ENCODE results near the gene SCEL.
"Not testable (repeated sequence)": the region's sequence is repeated elsewhere in the genome, so short reads cannot be mapped to it uniquely, and the experiment has no call there.

Gene SCEL

GRCh38 chr13:77620138-77620537 lies 84.6 kb downstream of the SCEL start:
- no peak for TF ChIP-seq POLR2A (IDR thresholded peaks at IDR 0.05; ENCODE audit: low read depth, low read length)
- FAIRE-seq (no peak), DNase-seq (ENCODE audit: insufficient read length, low spot score) (no peak)

GRCh38 chr13:77623806-77624205 lies 88.3 kb downstream of the SCEL start:
- DNase-seq (ENCODE audit: insufficient read length, low spot score) (no peak), FAIRE-seq (no peak)
- TF ChIP-seq POLR2A (IDR thresholded peaks at IDR 0.05; ENCODE audit: low read depth, low read length), result no peak

GRCh38 chr13:77628170-77628569 lies 92.7 kb downstream of the SCEL start:
- no peak for FAIRE-seq
- TF ChIP-seq POLR2A (IDR thresholded peaks at IDR 0.05; ENCODE audit: low read depth, low read length), result no peak

GRCh38 chr13:77637588-77637987 lies 102.1 kb downstream of the SCEL start:
- no peak for DNase-seq (ENCODE audit: insufficient read length, low spot score)
- no peak for TF ChIP-seq POLR2A (IDR thresholded peaks at IDR 0.05; ENCODE audit: low read depth, low read length)
- FAIRE-seq, result no peak

More at GRCh38 chr13:77628170-77628569, 92.7 kb downstream of the SCEL start:
- DNase-seq (ENCODE audit: insufficient read length, low spot score), result no peak

- TF ChIP-seq POLR2A (IDR thresholded peaks at IDR 0.05; ENCODE audit: low read depth, low read length), result no peak
- FAIRE-seq (no peak), DNase-seq (ENCODE audit: insufficient read length, low spot score) (no peak)
Observed at GRCh38 chr13:77650409-77650808, 114.9 kb downstream of the SCEL start.

- no peak for DNase-seq (ENCODE audit: insufficient read length, low spot score)
- no peak for FAIRE-seq
- no peak for TF ChIP-seq POLR2A (IDR thresholded peaks at IDR 0.05; ENCODE audit: low read depth, low read length)
Observed at GRCh38 chr13:77653301-77653700, 117.8 kb downstream of the SCEL start.

GRCh38 chr13:77660016-77660415 lies 124.5 kb downstream of the SCEL start:
- FAIRE-seq; DNase-seq (ENCODE audit: insufficient read length, low spot score): not testable (repeated sequence)

GRCh38 chr13:77660841-77661250 lies 125.3 kb downstream of the SCEL start:
- FAIRE-seq (no peak), DNase-seq (ENCODE audit: insufficient read length, low spot score) (no peak)
- no peak for TF ChIP-seq POLR2A (IDR thresholded peaks at IDR 0.05; ENCODE audit: low read depth, low read length)

- FAIRE-seq; DNase-seq (ENCODE audit: insufficient read length, low spot score): not testable (repeated sequence)
Observed at GRCh38 chr13:77662301-77662700, 126.8 kb downstream of the SCEL start.

- not testable (repeated sequence) for DNase-seq (ENCODE audit: insufficient read length, low spot score); FAIRE-seq
Observed at GRCh38 chr13:77662831-77663230, 127.3 kb downstream of the SCEL start.

GRCh38 chr13:77674852-77675251 lies 139.3 kb downstream of the SCEL start:
- DNase-seq (ENCODE audit: insufficient read length, low spot score), result no peak
- no peak for FAIRE-seq
- no peak for TF ChIP-seq POLR2A (IDR thresholded peaks at IDR 0.05; ENCODE audit: low read depth, low read length)

- DNase-seq (ENCODE audit: insufficient read length, low spot score), result no peak
- no peak for TF ChIP-seq POLR2A (IDR thresholded peaks at IDR 0.05; ENCODE audit: low read depth, low read length)
Observed at GRCh38 chr13:77678691-77679235, 143.3 kb downstream of the SCEL start.

GRCh38 chr13:77687799-77688198 lies 152.3 kb downstream of the SCEL start:
- DNase-seq (ENCODE audit: insufficient read length, low spot score) (no peak), FAIRE-seq (no peak)

More at GRCh38 chr13:77678691-77679235, 143.3 kb downstream of the SCEL start:
- no peak for FAIRE-seq

GRCh38 chr13:77691871-77692270 lies 156.4 kb downstream of the SCEL start:
- TF ChIP-seq POLR2A (IDR thresholded peaks at IDR 0.05; ENCODE audit: low read depth, low read length), result no peak
- DNase-seq (ENCODE audit: insufficient read length, low spot score) (no peak), FAIRE-seq (no peak)

More at GRCh38 chr13:77687799-77688198, 152.3 kb downstream of the SCEL start:
- TF ChIP-seq POLR2A (IDR thresholded peaks at IDR 0.05; ENCODE audit: low read depth, low read length), result no peak

- no peak for TF ChIP-seq POLR2A (IDR thresholded peaks at IDR 0.05; ENCODE audit: low read depth, low read length)
- no peak for FAIRE-seq
Observed at GRCh38 chr13:77692746-77693448, 157.4 kb downstream of the SCEL start.

More at GRCh38 chr13:77692746-77693448, 157.4 kb downstream of the SCEL start:
- no peak for DNase-seq (ENCODE audit: insufficient read length, low spot score)

Measured in H54 (cell line).